GM19324 (cell line): ENCODE measurements around the gene NUCB1.
"Not testable (repeated sequence)": the region's sequence is repeated elsewhere in the genome, so short reads cannot be mapped to it uniquely, and the experiment has no call there.

ENCODE experiments used
- ATAC-seq: cut with Tn5 transposase; IDR thresholded peaks from one replicate; pipeline ENCODE4 v1.9.1; 2021; ENCODE audit warnings: mild to moderate bottlenecking, moderate library complexity; ENCODE audit not compliant: unreplicated experiment, low FRiP score

The NUCB1 gene

GRCh38 chr19:48899781-48900476 is at the start of gene NUCB1:
Gene NUCB1, plus strand, starts transcription at chr19:48900312. Its CDS starts 485 bp downstream, at chr19:48900797.
- ATAC-seq: peak; percentile 84

- no peak for ATAC-seq
These were observed 47.8 kb upstream of the NUCB1 start for GRCh38 chr19:48852292-48852691.

DNA sequence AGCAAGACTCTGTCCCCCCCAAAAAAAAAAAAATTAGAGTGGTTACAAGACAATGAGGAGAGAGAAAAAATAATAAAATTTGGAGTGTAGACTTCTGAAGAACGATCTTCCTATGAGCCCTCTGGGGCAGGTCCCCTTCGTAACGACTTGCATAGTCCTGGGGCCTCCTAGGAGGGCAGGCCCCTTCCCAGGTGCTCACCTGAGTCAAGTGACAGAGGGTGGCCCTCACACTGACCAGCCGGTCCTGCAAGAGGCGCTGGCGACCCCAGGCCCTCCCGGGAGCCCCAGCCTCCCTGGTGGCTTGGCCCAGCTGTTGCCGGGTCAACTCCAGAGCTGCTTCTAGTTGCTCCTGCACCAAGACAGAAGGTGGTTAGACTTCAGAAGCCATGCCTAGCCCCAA is 46.6 kb upstream of the NUCB1 start:
- ATAC-seq: no peak

DNA sequence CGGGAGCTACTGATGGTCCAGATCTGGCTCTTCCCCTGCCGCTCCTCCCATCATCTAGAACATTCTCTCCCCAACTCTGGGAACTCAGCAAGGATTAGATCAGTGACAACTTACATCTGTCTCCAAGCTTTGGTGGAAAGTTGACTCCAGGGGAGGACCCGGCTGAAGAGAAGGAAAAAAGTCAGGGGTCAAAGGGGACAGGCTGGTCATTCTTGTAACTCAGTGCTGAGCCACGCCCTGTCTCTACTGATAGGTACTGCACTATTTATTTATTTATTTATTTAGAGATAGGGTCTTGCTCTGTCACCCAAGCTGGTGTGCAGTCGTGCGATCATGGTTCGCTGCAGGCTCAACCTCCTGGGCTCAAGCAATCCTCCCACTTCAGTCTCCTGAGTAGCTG is 46.0 kb upstream of the NUCB1 start:
- ATAC-seq: no peak

DNA sequence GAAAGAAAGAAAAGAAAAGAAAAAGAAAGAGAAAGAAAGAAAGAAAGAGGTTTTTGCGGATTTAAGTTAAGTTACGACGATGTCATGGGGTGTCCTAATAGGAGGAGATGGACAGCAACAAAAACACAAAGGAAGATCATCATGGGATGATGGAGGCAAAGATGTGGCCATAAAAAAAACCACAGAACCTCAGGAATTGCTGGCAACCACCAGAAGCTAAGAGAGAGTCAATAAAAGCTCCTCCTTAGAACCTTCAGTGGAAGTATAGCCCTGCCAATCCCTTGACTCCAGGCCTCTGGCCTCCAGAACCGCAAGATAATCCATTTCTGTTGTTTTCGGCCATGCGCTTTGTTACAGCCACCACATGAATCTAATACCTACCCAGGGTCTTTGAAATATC is 43.2 kb upstream of the NUCB1 start:
- ATAC-seq: no peak

GRCh38 chr19:48858984-48859710 is 41.0 kb upstream of the NUCB1 start:
- no peak for ATAC-seq

DNA sequence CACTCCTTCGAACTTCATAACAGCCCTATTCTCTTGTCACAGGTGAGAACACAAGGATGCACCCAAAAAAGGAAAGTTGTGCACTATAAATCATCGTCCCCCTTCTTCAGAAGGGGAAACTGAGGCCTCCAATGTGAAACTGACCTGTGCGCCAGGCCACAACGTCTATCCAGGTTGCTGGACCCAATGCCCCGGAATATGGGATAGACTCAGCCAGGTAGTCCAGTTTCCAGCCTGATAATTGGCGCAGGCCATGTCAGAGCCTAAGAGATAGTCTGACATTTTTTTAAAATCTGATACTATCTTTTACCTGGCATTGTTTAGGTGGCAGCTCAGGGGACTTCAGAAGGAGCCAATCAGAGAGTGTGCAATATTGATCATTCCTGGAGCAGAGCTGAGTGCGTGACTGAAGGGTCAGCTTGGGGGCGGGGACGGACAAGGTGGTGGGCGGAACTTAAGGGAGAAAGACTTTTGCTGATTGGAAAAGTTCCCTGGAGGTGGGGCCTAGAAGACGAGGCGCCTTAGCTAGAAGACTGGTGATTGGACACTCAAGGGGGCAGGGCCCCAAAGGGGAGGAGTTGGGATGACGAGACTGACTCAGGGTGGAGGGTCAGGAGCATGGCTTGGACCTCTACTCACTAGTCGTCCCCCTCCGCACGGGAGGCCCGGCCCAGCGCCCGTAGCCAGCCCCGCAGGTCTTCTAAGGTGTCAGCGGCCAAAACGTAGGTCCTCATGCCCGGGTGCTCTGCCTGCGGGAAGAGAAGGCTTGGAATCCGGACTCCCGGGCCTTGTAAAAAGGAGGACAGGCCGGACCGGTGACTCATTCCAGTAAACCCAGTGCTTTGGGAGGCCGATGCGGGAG is 40.2 kb upstream of the NUCB1 start:
- no peak for ATAC-seq

- ATAC-seq: no peak
These were observed 38.8 kb upstream of the NUCB1 start for GRCh38 chr19:48861313-48861712.

- ATAC-seq: no peak
These were observed 37.3 kb upstream of the NUCB1 start for GRCh38 chr19:48862827-48863226.

GRCh38 chr19:48866692-48867091 is 33.4 kb upstream of the NUCB1 start:
- ATAC-seq: no peak

DNA sequence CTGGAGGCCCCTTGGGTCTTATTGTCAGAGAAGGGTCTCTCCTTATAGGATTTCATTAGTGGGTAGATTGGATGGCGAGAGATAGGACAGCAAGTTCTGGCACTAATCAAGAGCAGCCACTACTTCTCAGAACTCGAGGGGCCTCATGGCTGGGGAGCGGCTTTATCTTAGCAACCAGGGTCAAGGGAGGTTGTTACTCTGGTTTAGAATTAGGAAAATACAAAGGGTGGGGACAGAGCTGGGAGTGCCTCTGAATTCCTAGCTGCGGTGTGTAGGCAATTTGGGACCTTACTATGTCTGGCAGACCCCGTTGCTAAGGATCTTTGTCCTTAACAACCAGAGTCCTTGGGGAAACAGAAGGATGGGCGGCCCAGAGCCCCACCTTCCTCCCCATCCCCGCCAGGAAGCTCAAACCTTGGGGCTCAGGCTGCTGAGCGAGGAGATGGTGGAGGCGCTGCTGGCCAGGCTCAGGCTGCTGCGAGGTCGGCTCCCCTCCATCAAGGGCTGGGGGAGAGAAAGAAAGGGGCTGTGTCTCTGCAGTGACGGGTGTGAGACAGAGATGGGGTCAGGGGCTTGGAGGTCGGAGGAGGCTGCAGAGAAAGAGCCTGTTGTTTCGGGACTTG is 32.9 kb upstream of the NUCB1 start:
- ATAC-seq: no peak

- ATAC-seq: no peak
These were observed 32.4 kb upstream of the NUCB1 start for GRCh38 chr19:48867746-48868113.

- no peak for ATAC-seq
These were observed 31.8 kb upstream of the NUCB1 start, which contains the start of gene PLEKHA4 for GRCh38 chr19:48868114-48868886. Gene PLEKHA4, minus strand, starts transcription at chr19:48868617. Its CDS starts 997 bp downstream, at chr19:48867620.

DNA sequence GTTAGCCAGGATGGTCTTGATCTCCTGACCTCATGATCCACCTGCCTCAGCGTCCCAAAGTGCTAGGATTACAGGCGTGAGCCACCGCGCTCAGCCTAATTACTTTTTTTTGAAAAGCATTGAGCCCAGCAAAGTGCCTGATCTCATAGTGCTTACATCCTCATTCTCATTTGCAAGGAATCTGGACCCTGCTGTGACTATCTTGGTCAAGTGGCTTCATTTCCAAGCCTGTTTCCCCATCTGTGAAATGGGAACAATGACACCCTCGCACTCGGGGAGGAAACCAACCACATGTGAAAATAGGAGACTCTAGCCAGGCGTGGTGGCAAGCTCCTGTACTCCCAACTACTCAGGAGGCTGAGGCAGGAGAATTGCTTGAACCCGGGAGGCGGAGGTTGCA is 30.1 kb upstream of the NUCB1 start:
- ATAC-seq: no peak

GRCh38 chr19:48871471-48872181 is 28.5 kb upstream of the NUCB1 start:
- not testable (repeated sequence) for ATAC-seq

DNA sequence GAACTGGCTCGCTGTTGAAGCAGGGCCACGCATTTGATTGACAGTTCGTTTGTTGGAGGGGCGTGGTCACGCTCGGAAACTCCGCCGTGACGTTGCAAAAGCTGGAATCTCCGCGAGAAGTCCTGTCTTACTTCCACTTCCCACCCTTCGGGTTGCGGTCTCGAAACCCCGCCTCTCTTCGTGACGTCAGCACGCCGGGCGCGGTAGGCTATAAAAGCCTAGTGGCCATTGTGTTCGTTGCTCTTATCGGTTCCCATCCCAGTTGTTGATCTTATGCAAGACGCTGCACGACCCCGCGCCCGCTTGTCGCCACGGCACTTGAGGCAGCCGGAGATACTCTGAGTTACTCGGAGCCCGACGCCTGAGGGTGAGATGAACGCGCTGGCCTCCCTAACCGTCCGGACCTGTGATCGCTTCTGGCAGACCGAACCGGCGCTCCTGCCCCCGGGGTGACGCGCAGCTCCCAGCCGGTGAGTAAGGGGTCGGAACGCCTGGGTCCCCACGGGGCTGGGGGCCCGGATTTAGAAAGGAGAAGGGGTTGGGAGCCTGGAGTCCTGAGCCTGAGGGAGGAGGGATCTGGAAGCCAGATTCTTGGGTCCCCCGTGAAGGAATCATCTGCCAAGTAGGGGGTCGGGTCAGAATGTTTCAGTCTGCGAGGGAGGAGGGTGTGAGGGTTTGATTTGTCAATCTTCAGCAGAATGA is 27.8 kb upstream of the NUCB1 start, which contains the start of gene PPP1R15A:
Gene PPP1R15A, plus strand, starts transcription at position 240 of the 702 bp plus-strand sequence. CDS start 813 bp downstream, outside the sequence.
- ATAC-seq: peak; percentile 67

- ATAC-seq: no peak
These were observed 27.1 kb upstream of the NUCB1 start for GRCh38 chr19:48872884-48873475.
